HG03039 (cell line): ENCODE measurements around the gene STPG1.
A peak's percentile ranks its signal among the peaks of the same experiment; 100 is the strongest.

ENCODE experiments used
- ATAC-seq: cut with Tn5 transposase; IDR thresholded peaks from one replicate; pipeline ENCODE4 v1.9.1; 2021; ENCODE audit warnings: mild to moderate bottlenecking, moderate library complexity; ENCODE audit not compliant: unreplicated experiment

STPG1 gene

DNA sequence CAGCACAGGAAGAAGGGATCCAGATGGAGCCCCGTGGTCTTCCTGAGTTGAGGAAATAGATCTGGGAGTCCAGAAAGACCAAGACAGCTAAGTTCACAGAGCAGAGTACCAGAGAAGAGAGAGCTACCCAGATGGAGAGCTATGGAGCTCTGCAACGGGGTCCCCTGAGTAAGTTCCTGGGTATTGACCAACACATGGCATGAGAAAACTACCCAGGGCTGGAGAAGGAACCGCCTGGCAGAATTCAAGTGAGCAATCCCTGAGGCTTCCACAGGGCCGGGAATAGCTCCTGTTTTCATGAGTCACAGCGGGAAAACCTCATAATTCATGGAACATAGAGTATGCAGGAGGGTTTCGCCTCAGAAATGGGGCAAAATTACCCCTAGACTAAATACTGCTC is 19.7 kb downstream of the STPG1 start:
- no peak for ATAC-seq

GRCh38 chr1:24392982-24393650 is 20.5 kb downstream of the STPG1 start:
- no peak for ATAC-seq

GRCh38 chr1:24392604-24392946 is 21.0 kb downstream of the STPG1 start:
- ATAC-seq, result no peak

DNA sequence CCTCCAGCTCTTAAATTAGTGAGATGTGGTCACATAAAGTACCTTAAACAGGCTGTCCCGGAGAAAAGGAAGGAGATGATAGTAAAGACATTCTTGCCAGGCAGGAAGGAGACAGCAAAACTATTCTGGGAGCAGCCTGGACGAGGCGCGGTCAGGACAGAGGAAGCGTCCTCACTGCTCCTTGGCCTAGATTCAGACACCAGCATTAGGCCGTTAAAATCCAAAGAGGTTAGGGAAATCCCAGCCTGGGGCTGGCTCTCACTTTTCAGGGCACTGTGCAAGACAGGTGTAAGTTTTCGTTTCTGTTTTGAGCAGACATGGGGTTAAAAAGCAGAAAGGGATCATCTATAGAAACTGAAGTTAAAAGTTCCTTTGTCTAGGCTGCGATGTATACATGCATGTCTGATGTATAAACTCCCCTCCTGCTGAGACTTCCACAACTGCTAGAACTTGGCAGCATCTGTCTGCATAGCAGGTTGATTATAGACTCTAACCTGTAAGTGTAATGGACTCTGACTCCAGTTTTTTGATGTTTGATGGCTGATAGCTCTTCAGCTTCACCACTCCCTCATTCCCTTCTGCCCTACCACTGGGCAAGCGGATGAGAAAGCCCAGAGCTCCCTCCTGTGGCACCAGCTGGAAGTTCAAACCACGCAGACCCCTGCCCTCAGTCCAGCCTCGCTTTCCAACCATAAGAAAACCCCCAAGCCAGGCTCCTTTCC is 21.5 kb downstream of the STPG1 start:
- peak; percentile 54 for ATAC-seq

- ATAC-seq, result no peak
Observed at GRCh38 chr1:24390924-24391782, 22.4 kb downstream of the STPG1 start.

- no peak for ATAC-seq
Observed at GRCh38 chr1:24389231-24389678, 24.3 kb downstream of the STPG1 start.

GRCh38 chr1:24388331-24388885 is 25.2 kb downstream of the STPG1 start:
- no peak for ATAC-seq

GRCh38 chr1:24387636-24388175 is 25.9 kb downstream of the STPG1 start:
- ATAC-seq, result no peak

DNA sequence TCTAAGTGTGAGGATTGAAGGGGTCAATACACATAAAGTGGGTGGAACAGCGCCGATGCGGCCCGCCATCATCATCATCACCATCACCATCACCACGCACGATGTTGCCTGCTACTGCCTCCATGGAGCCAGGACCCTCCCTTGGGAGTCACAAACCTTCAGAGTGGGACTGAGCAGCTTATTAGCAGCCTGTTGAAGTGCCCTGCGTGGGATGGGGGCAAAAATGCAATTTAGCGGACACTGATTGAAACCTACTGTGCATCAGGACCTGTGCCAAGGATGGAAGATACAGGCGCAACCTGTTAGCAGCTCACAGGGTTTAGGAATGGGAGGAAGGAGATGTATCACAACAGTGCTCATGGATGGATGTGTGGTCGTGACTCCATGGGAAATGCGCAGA is 26.7 kb downstream of the STPG1 start:
- no peak for ATAC-seq

- no peak for ATAC-seq
Observed at GRCh38 chr1:24386241-24386640, 27.3 kb downstream of the STPG1 start.

DNA sequence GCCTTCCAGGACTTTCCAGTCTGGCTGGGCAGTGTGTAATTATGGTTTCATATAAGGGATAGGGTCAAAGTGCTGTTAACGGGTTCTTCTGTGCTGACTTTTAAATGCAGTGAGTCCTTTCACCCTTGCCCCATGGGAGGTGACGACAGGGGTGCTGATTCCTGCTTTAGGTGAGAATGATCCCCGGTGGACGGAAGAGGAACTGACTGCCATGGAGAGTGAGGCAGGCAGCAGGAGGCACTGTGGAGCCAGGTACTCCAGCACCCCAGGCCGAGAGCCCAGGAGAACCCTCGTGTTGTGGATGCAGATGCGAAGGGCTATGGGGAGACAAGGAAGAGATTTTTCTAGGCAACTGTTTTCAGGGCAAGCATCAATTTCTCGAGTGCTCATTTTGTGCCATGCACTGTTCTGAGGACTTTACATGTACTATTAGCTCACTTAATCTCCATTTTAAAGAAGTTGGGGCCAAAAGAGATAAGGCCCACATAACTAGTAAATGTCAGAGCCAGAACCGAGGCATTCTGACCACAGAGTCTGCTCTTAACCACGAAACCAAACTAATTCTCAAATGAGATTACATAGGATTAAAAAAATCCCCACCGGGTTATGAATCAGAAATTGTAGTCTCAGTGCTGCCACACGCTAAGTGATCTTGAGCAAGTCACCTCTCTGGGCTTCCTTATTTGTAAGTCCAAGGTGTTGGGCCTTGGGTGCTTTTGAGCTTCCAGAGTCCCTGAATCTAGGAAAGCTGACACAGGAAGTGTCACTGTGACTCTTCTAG is 28.2 kb downstream of the STPG1 start:
- ATAC-seq, result no peak

DNA sequence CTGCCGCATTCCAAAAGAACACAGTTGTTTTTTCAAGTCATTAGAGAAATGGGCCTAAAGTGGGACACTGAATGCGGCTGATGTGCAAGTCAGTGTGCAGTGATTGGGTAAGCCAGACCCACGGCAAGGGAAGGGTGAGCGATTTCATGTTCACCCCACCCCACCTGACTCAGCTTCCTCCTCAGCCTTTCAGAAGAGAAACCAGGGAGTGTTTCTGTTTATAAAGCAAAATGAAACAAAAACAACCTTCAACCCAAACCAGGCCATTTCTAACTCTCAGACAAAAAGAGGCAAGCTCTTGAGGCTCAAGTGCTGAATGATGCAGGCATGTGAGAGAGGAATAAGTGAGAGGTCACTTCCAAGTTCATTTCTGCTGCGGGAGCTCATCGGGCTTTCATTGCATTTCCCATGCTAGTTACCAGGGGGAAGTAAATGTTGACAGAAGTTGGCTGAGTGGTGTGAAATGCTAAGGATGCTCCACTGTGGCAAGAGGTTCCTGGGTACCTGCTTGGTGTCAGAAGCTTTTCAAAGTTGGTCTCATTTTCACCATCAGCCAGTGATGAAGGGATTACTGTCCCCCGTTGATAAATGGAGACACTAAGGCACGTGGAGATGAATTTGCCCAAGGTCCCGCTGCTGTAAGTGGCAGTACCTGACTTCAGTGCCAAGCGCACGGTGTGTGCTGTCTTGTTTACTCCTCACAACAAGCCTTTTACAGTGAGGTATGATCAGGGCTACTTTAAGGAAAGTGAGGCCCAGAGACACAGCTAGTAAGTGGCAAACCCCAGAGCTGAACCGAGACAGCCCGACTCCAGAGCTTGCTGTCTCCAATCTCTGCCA is 29.1 kb downstream of the STPG1 start:
- no peak for ATAC-seq

DNA sequence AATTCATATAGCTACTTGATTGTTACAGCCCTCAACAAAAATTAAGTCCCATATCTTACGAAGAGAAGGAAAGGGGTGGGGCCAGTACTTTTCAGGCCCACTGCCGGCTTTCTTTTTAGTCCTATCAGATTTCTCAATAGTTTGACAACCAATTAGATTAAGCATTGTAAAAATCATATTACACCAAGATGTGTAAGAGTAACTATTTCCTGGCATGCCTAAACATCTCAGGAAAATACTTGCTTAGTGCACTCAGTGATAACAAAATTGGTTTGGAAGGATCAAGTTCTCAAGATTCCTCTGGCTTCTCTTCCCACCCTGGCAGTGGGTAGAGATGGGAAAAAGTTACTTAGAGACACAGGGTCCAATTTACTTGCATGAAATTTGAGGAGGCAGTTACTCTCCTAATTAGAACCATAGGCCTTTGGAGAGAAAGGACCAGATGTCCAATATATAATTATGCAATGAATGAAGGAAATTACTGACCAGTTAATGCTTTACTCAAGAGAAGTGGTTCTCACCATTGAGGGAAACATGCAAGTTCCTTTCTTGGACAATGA is 30.1 kb downstream of the STPG1 start:
- ATAC-seq, result no peak

GRCh38 chr1:24382165-24382577 is 31.4 kb downstream of the STPG1 start:
- no peak for ATAC-seq

GRCh38 chr1:24381256-24381655 is 32.3 kb downstream of the STPG1 start:
- no peak for ATAC-seq

DNA sequence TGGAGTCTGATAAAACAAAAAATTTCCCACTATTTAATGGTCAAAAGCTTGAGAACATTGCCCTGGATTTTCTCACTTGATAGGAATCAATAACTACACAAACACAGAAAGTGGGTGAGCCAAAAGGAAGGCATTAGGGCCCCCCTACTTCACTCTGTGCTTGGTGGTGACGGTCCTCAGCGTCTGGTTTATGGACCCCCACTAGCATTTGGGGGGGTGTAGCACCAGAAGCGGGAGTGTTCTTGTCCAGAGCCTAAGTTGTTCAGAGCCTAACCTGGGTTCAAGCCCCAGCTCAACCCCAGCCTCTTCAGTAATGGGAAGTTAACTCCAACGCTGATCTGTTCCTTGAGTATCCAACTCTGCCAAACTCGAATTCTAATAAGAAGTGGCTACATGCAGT is 33.1 kb downstream of the STPG1 start:
- ATAC-seq, result no peak

- ATAC-seq, result no peak
Observed at GRCh38 chr1:24379733-24380315, 33.8 kb downstream of the STPG1 start.

DNA sequence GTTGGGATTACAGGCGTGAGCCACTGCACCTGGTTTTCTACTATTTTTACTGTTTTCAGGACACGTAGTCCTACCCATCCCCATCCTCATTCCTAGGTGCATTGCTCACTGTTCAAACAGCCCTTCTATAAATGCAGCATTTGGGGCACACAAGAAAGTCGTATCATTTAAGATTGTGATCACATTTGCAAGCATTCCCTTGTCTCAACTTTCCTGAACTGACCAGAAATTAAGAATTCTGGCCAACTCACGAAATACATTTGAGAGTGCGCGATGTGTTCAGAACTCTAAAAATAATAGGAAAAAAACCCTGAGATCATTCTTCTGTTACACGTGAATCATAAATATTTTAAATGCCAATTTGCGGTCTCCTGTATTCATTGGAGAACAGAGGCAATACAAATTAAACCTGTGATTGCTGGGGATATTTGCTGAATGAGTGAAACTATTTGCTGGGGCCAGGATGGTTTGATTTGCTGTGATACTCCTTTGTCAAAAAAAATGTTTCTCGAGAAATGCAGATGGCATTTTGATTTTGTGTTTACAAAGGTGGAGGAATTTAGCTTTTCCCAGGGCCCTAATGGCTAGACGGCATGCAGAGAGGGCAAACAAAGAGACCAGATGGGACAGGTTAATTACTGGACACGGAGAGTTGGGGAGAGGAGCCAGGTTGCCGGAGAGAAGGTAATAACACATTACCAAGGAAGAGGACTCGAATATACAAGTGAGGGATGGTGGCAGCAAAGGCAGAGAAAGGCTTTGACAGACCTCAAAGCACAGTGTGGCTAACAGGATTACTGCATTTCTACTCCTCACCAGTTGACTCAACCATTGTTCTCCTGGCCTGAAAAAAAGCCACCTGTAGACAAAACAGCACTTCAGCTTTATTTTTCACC is 38.4 kb downstream of the STPG1 start:
- no peak for ATAC-seq
